Muscle layer of duodenum (tissue), 2 donors: ENCODE data around the gene XPR1.

Source experiments
- H3K27ac ChIP-seq: one replicate; pipeline ENCODE4 v1.7.0; 2013; ENCODE audit warnings: mild to moderate bottlenecking, low read length
- H3K27me3 ChIP-seq: one replicate; pipeline ENCODE4 v1.7.0; 2013; ENCODE audit warnings: low read depth, mild to moderate bottlenecking, control low read depth, low read length
- H3K36me3 ChIP-seq, 2 donors: one replicate each; pipeline ENCODE4 v1.7.0; 2013; ENCODE audit warnings: low read length in 2 of 2, control low read depth in 1 of 2, mild to moderate bottlenecking in 1 of 2; ENCODE audit not compliant: insufficient read depth in 2 of 2, control insufficient read depth in 1 of 2
- H3K4me1 ChIP-seq, 2 donors: one replicate each; pipeline ENCODE4 v1.7.0; 2013; ENCODE audit warnings: low read length in 2 of 2, mild to moderate bottlenecking in 2 of 2, control low read depth in 1 of 2, moderate library complexity in 1 of 2; ENCODE audit not compliant: insufficient read depth in 2 of 2, control insufficient read depth in 1 of 2
- H3K4me3 ChIP-seq, 2 donors: one replicate each; pipeline ENCODE4 v1.7.0; 2013; ENCODE audit warnings: low read length in 2 of 2, low read depth in 1 of 2, mild to moderate bottlenecking in 1 of 2
- H3K9me3 ChIP-seq, 2 donors: one replicate each; pipeline ENCODE4 v1.7.0; 2013; ENCODE audit warnings: low read length in 2 of 2, control low read depth in 1 of 2, mild to moderate bottlenecking in 1 of 2; ENCODE audit not compliant: control insufficient read depth in 1 of 2
- donor health status: healthy.

The XPR1 gene

DNA sequence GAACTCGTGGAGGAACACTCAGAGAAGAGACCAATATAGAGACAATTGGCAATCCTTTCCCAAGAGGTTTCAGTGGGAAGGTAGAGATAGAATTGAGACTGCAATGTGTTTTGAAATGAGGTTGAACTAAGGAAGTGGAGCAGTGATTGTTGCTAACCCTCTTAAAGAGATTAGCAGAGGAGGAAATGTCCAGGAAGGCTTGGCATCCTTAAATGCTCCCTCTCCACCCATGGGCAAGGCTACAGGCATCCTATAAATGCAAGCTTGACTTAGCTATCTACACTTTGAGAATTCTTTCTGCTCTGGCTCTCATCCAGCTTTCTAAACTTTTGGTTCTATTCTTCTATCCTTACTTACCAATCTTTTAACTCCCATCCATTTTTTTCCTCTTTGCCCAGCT is 30.3 kb upstream of the XPR1 start:
- no peaks in the 10 kb centered on the region for H3K36me3 ChIP-seq
- H3K27me3 ChIP-seq: no peaks in the 10 kb centered on the region
- H3K9me3 ChIP-seq: no peaks in the 10 kb centered on the region
- no peaks in the 10 kb centered on the region for H3K4me1 ChIP-seq
- H3K27ac ChIP-seq: no peak overlapping the region
- no peak overlapping the region for H3K4me3 ChIP-seq

DNA sequence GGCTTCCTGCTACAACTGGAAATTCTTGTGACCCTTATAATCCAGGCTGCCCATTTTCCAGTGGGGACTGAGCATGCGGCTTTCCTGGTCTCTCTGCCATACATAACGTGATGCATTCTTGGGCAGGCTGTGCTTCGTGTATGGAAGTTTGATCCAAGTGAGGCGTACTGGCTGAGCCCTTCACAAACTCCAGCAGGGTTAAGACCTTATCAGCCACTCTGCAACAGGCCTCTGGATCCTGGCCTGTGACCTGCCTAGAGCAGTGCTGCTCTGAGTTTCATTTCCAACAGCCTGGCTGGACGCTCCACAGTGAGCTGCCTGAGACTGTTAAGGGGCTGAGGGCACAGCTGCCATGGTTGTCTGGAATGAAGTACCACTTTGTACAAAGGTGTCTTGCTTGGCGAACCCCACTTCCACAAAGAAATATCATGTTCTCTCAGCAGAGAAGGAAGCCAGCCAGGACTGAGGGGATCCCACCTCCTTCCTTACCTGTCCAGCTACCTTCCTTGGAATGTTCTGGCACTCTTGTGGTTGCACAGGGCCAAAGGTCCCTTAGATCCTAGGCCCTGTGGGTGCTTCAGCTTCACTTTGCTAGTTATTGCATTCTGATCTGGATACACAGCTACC is 28.5 kb upstream of the XPR1 start:
- Histone ChIP-seq H3K4me3 (no peak overlapping the region), H3K4me1 (no peaks in the 10 kb centered on the region), H3K27ac (no peak overlapping the region), H3K9me3 (no peaks in the 10 kb centered on the region), H3K36me3 (no peaks in the 10 kb centered on the region), H3K27me3 (no peaks in the 10 kb centered on the region)

DNA sequence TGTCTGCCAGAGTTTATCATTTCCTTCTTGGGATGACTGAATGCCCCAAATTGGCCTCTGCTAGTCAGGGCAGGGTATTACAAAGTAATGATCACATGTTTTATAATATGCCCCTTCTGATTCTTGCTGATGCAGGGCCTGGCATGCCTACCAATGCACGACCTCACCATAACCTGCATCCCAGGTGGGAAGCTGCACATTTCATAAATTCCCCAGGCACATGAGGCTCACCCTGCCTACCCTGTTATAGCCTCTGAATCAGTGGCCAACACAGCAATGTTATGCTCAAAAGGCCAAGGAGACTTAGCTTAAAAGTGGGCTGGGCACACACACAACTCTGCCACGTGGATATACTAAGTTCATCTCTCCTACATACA is 28.0 kb upstream of the XPR1 start:
- no peaks in the 10 kb centered on the region for H3K27me3 ChIP-seq
- no peak overlapping the region for H3K27ac ChIP-seq
- H3K4me3 ChIP-seq: no peak overlapping the region
- no peaks in the 10 kb centered on the region for H3K9me3 ChIP-seq
- no peaks in the 10 kb centered on the region for H3K4me1 ChIP-seq
- H3K36me3 ChIP-seq: no peaks in the 10 kb centered on the region

- H3K4me1 ChIP-seq: no peaks in the 10 kb centered on the region
- no peak overlapping the region for H3K4me3 ChIP-seq
- H3K9me3 ChIP-seq: no peaks in the 10 kb centered on the region
- no peaks in the 10 kb centered on the region for H3K27me3 ChIP-seq
- H3K27ac ChIP-seq: no peak overlapping the region
- H3K36me3 ChIP-seq: no peaks in the 10 kb centered on the region
Observed at GRCh38 chr1:180606155-180606554, 25.7 kb upstream of the XPR1 start.

- Histone ChIP-seq H3K9me3 (no peaks in the 10 kb centered on the region), H3K27ac (no peak overlapping the region), H3K4me1 (no peaks in the 10 kb centered on the region)
Observed at GRCh38 chr1:180609643-180610555, 21.9 kb upstream of the XPR1 start.

GRCh38 chr1:180610556-180611015 is 21.2 kb upstream of the XPR1 start:
- no peaks in the 10 kb centered on the region for H3K4me1 ChIP-seq
- H3K27me3 ChIP-seq: no peaks in the 10 kb centered on the region
- no peak overlapping the region for H3K27ac ChIP-seq
- no peaks in the 10 kb centered on the region for H3K9me3 ChIP-seq
- no peaks in the 10 kb centered on the region for H3K36me3 ChIP-seq
- H3K4me3 ChIP-seq: no peak overlapping the region

More at GRCh38 chr1:180609643-180610555, 21.9 kb upstream of the XPR1 start:
- Histone ChIP-seq H3K36me3 (no peaks in the 10 kb centered on the region), H3K4me3 (no peak overlapping the region), H3K27me3 (no peaks in the 10 kb centered on the region)

DNA sequence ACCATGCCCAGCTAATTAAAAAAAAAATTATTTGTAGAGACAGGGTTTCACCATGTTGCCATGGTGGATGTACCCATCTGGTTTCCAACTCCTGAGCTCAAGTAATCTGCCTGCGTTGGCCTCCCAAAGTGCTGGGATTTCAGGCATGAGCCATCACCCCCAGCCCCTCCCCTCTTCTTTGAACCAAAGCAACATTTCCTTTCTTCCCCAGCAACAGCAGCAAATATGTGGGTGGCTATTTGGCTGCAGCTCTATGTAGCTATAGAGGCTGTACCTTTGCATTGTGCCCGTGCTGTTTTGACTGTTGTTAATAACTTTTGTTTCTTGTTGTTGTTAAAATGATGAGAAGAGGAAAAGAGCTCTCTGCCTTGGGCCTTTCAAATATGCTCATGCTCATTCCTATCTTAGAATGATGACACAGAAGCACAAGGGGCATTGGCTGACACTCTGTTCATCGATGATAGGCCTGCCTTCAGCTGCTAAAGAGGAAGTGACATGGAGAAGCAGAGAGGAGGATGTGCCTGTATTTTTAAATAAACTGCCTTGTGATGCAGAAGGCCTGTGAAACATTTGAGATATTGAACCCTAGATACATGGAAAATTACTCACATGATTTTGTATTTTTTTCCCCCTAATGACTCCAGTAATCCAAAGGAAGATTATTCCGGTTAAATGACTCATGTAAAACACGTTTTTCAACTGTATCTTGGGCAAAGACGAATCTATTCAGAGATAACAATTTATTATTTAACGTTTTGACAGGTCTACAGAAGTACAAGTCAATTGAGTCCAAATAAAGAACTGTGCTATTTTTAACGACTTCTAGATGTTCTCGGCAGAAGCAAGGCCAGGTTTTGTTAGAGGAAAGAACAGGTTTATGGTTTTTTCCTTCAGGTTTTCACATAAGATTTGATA is 20.5 kb upstream of the XPR1 start:
- peak overlapping the region; percentile 56 for H3K27ac ChIP-seq

GRCh38 chr1:180612632-180613031 is 19.2 kb upstream of the XPR1 start:
- Histone ChIP-seq H3K4me3 (no peak overlapping the region), H3K9me3 (no peaks in the 10 kb centered on the region), H3K4me1 (no peaks in the 10 kb centered on the region), H3K27ac (no peak overlapping the region), H3K27me3 (no peaks in the 10 kb centered on the region), H3K36me3 (no peaks in the 10 kb centered on the region)

More for the DNA sequence above, 20.5 kb upstream of the XPR1 start:
- H3K27me3 ChIP-seq: no peaks in the 10 kb centered on the region
- H3K36me3 ChIP-seq: no peaks in the 10 kb centered on the region
- H3K4me1 ChIP-seq: no peaks in the 10 kb centered on the region
- H3K9me3 ChIP-seq: no peaks in the 10 kb centered on the region
- no peak overlapping the region for H3K4me3 ChIP-seq

GRCh38 chr1:180614730-180615129 is 17.1 kb upstream of the XPR1 start:
- H3K4me3 ChIP-seq: no peak overlapping the region
- no peaks in the 10 kb centered on the region for H3K36me3 ChIP-seq
- H3K27me3 ChIP-seq: no peaks in the 10 kb centered on the region
- no peak overlapping the region for H3K27ac ChIP-seq
- no peaks in the 10 kb centered on the region for H3K9me3 ChIP-seq
- H3K4me1 ChIP-seq: no peaks in the 10 kb centered on the region

DNA sequence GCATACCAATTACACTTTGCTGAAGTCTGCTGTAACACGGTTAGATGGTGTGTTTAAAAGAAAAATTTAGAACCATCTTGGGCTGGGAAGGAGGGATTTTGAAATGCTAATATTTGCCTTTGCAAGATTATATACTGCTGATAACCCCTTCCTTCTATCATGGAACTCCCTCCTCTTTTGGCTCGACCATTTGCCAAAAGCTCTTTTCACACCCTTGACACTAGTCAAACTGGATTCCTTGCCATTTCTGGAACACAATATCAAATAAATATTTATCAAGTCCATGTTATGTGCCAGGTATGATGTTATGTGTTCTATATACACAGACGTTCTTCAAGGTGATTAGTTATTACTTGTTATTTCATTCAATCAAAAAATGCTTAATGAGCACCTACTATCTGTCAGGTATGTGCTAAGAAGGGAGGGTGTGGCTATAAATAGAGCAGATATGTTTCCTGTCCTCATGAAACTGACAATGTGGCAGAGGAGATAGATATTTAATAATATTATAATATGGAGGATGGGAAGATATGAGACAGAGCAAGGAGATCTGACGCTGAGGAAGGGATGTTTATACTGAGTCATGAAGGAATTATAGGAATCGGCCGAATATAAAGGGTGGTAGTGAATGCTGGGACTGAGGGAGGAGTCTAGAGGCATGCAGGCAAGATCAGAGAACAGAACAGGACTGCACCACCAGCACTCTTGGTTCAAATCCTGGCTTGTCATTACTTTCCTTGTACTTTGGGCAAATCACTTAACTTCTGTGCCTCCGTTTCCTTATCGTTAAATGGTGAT is 16.1 kb upstream of the XPR1 start:
- no peaks in the 10 kb centered on the region for H3K9me3 ChIP-seq
- H3K36me3 ChIP-seq: no peaks in the 10 kb centered on the region
- no peak overlapping the region for H3K27ac ChIP-seq
- no peak overlapping the region for H3K4me3 ChIP-seq
- no peaks in the 10 kb centered on the region for H3K27me3 ChIP-seq
- H3K4me1 ChIP-seq: no peaks in the 10 kb centered on the region
